Panc1 (cell line): ENCODE measurements around the gene PRND. TPM values are rescaled to one million over a fixed set of nuclear protein-coding genes. Genes with fewer than 3 reads are reported as not detected.

Source experiments
- ATAC-seq: fragments of 200-7000 bp; cut with Tn5 transposase; 2 replicates; pipeline ENCODE4 v1.9.1; 2020; ENCODE audit warnings: mild to moderate bottlenecking, moderate library complexity
- BruUV-seq: library from RNA; stranded (reverse); fragments of 400-500 nt; replicated peaks from 2 replicates; lab custom pipeline; 2021; lab: Mats Ljungman, UMichigan
- CTCF ChIA-PET: fragments of 300-600 bp; sonication (Branson Sonifier 250); formaldehyde crosslinking; loops from one replicate; lab custom pipeline; 2022; ENCODE audit warnings: antibody characterized with exemption; lab: Charles Lee
- POLR2A ChIA-PET: fragments of 300-600 bp; sonication (Branson Sonifier 250); formaldehyde crosslinking; loops from one replicate; lab custom pipeline; 2022; ENCODE audit warnings: antibody characterized with exemption; lab: Charles Lee
- DNase-seq: peaks from one replicate; pipeline ENCODE4 v3.0.0-alpha.2; 2010; ENCODE audit warnings: low read depth, low spot score
- H3K27ac ChIP-seq: 2 replicates; pipeline ENCODE4 v1.5.1; 2011; ENCODE audit warnings: mild to moderate bottlenecking, low read length, inconsistent platforms
- H3K27me3 ChIP-seq: fragments of 200-500 bp; sonication (Bioruptor generic); 2 replicates; pipeline ENCODE4 v1.6.0; 2014; ENCODE audit warnings: low read length, inconsistent platforms; ENCODE audit not compliant: control insufficient read depth, insufficient read depth
- H3K36me3 ChIP-seq: fragments of 200-500 bp; sonication (Bioruptor generic); 2 replicates; pipeline ENCODE4 v1.5.1; 2014; ENCODE audit warnings: inconsistent platforms, mild to moderate bottlenecking, low read length, moderate library complexity; ENCODE audit not compliant: control insufficient read depth, insufficient read depth
- H3K4me1 ChIP-seq: 2 replicates; pipeline ENCODE4 v1.5.1; 2011; ENCODE audit warnings: inconsistent platforms, mild to moderate bottlenecking, low read length, moderate library complexity; ENCODE audit not compliant: control insufficient read depth, insufficient read depth
- H3K4me3 ChIP-seq, 2 experiments: 2 replicates each; pipeline ENCODE4 v1.5.1; 2011 to 2012; ENCODE audit warnings: low read depth in 2 of 2, low read length in 2 of 2, mild to moderate bottlenecking in 2 of 2, inconsistent platforms in 1 of 2, moderate library complexity in 1 of 2
- H3K9me3 ChIP-seq: fragments of 200-500 bp; sonication (Bioruptor generic); 2 replicates; pipeline ENCODE4 v1.5.1; 2014; ENCODE audit warnings: low read depth, mild to moderate bottlenecking, inconsistent platforms, low read length, moderate library complexity; ENCODE audit not compliant: control insufficient read depth, insufficient read depth
- CTCF ChIP-seq: fragments of 450-650 bp; IDR thresholded peaks from 2 replicates; pipeline ENCODE4 v1.5.1; 2017; ENCODE audit warnings: mild to moderate bottlenecking
- POLR2AphosphoS5 ChIP-seq: IDR thresholded peaks from 2 replicates; pipeline ENCODE4 v1.6.1; 2012; ENCODE audit warnings: mild to moderate bottlenecking, low read depth, low read length, moderate library complexity
- REST ChIP-seq, 2 experiments: IDR thresholded peaks; 2 replicates each; pipeline ENCODE4 v1.6.1; 2011 to 2012; ENCODE audit warnings: low read depth in 2 of 2, control low read depth in 1 of 2, low read length in 1 of 2, mild to moderate bottlenecking in 1 of 2, moderate library complexity in 1 of 2; ENCODE audit not compliant: insufficient read depth in 1 of 2
- SIN3A ChIP-seq: IDR thresholded peaks from 2 replicates; pipeline ENCODE4 v1.6.1; 2012; ENCODE audit warnings: low read depth, mild to moderate bottlenecking, low read length, moderate library complexity, borderline replicate concordance; ENCODE audit not compliant: insufficient read depth
- TCF7L2 ChIP-seq: IDR thresholded peaks from 2 replicates; pipeline ENCODE4 v1.6.1; 2011; ENCODE audit warnings: mild to moderate bottlenecking, low read depth, low read length, inconsistent platforms
- in situ Hi-C: cut with HindIII; loops from 2 replicates; pipeline ENCODE4 v1.10.0; 2016; ENCODE audit warnings: low sequenced_read_pairs, low pct_unique_long_range_greater_than_20kb
- intact Hi-C: fragments of 100-400 bp; cut with micrococcal nuclease; formaldehyde crosslinking; loops from one replicate; pipeline ENCODE4 v1.10.0; 2022; ENCODE audit not compliant: unreplicated experiment
- total RNA-seq: library from RNA; stranded (reverse); gene quantifications from one replicate; pipeline ENCODE4 v1.2.1, GENCODE V29; 2021; ENCODE audit not compliant: unreplicated experiment

PRND gene
- total RNA-seq, 1 experiment from 2014 or later = not detected

GRCh38 chr20:4682682-4683081, 39.0 kb upstream of the PRND start:
- Histone ChIP-seq H3K9me3 (no peaks in the 10 kb centered on the region), H3K4me1 (peaks cover 14% of the 10 kb centered on the region), H3K27ac (no peak overlapping the region), H3K4me3 (no peak overlapping the region), H3K27me3 (no peaks in the 10 kb centered on the region), H3K36me3 (no peaks in the 10 kb centered on the region)
- in situ Hi-C loops (no loop called here), intact Hi-C loops (no loop called here)
- CTCF ChIA-PET = no interaction called here
- no peak for TF ChIP-seq TCF7L2
- TF ChIP-seq SIN3A = no peak
- TF ChIP-seq CTCF = no peak
- TF ChIP-seq POLR2AphosphoS5 = no peak
- no peak for TF ChIP-seq REST (IDR thresholded peaks at IDR 0.05; ENCODE audit: insufficient read depth in 1 of 2, low read depth in 2 of 2, low read length in 1 of 2)
- ATAC-seq (no peak), DNase-seq (no peak)
- BruUV-seq = no TSS peak
- POLR2A ChIA-PET = no interaction called here

GRCh38 chr20:4683261-4683660, 38.4 kb upstream of the PRND start:
- POLR2A ChIA-PET = no interaction called here
- intact Hi-C loops (no loop called here), in situ Hi-C loops (no loop called here)
- peaks cover 20% of the 10 kb centered on the region for H3K4me1 ChIP-seq
- no peak for DNase-seq
- H3K36me3 ChIP-seq = no peaks in the 10 kb centered on the region
- H3K27me3 ChIP-seq = no peaks in the 10 kb centered on the region
- H3K4me3 ChIP-seq = no peak overlapping the region
- BruUV-seq = no TSS peak
- no peak for TF ChIP-seq POLR2AphosphoS5
- no peak for TF ChIP-seq SIN3A
- no peak for TF ChIP-seq TCF7L2
- TF ChIP-seq CTCF = no peak
- no peak for TF ChIP-seq REST (IDR thresholded peaks at IDR 0.05; ENCODE audit: insufficient read depth in 1 of 2, low read depth in 2 of 2, low read length in 1 of 2)
- CTCF ChIA-PET = no interaction called here
- ATAC-seq = no peak
- no peak overlapping the region for H3K27ac ChIP-seq
- H3K9me3 ChIP-seq = no peaks in the 10 kb centered on the region
